ENCODE measurements around the gene KCNRG. TPM values are rescaled to one million over a fixed set of nuclear protein-coding genes. Genes with fewer than 3 reads are reported as not detected.

Gene KCNRG
- total RNA-seq, 1 donor from 2014 or later, result 0.83 TPM

GRCh38 chr13:50065712-50066111 lies 50.5 kb downstream of the KCNRG start:
- no peaks in the 10 kb centered on the region for H3K36me3 Mint-ChIP-seq (ENCODE audit: unreplicated experiment)

GRCh38 chr13:50068508-50068907 lies 53.3 kb downstream of the KCNRG start:
- no peak for TF ChIP-seq CTCF (IDR thresholded peaks at IDR 0.05; ENCODE audit: partially characterized antibody, unreplicated experiment)
- Mint-ChIP-seq H3K27me3 (ENCODE audit: unreplicated experiment) (peaks cover 2% of the 10 kb centered on the region), H3K4me3 (ENCODE audit: unreplicated experiment) (no peak overlapping the region), H3K4me1 (ENCODE audit: low read depth, unreplicated experiment) (peaks cover 14% of the 10 kb centered on the region), H3K27ac (ENCODE audit: unreplicated experiment) (peak overlapping the region; percentile 22), H3K36me3 (ENCODE audit: unreplicated experiment) (no peaks in the 10 kb centered on the region), H3K9me3 (ENCODE audit: unreplicated experiment) (peaks cover 6% of the 10 kb centered on the region)
- DNase-seq, result no peak

More at GRCh38 chr13:50065712-50066111, 50.5 kb downstream of the KCNRG start:
- Mint-ChIP-seq H3K9me3 (ENCODE audit: unreplicated experiment) (peaks cover 2% of the 10 kb centered on the region), H3K4me1 (ENCODE audit: low read depth, unreplicated experiment) (peaks cover 2% of the 10 kb centered on the region), H3K27me3 (ENCODE audit: unreplicated experiment) (no peaks in the 10 kb centered on the region), H3K27ac (ENCODE audit: unreplicated experiment) (no peak overlapping the region), H3K4me3 (ENCODE audit: unreplicated experiment) (no peak overlapping the region)
- DNase-seq, result no peak
- TF ChIP-seq CTCF (IDR thresholded peaks at IDR 0.05; ENCODE audit: partially characterized antibody, unreplicated experiment), result no peak

- H3K36me3 Mint-ChIP-seq (ENCODE audit: unreplicated experiment), result no peaks in the 10 kb centered on the region
- peaks cover 6% of the 10 kb centered on the region for H3K9me3 Mint-ChIP-seq (ENCODE audit: unreplicated experiment)
- peaks cover 2% of the 10 kb centered on the region for H3K27me3 Mint-ChIP-seq (ENCODE audit: unreplicated experiment)
- no peak for DNase-seq
- no peak overlapping the region for H3K4me3 Mint-ChIP-seq (ENCODE audit: unreplicated experiment)
- no peak overlapping the region for H3K27ac Mint-ChIP-seq (ENCODE audit: unreplicated experiment)
- H3K4me1 Mint-ChIP-seq (ENCODE audit: low read depth, unreplicated experiment), result peaks cover 17% of the 10 kb centered on the region
- no peak for TF ChIP-seq CTCF (IDR thresholded peaks at IDR 0.05; ENCODE audit: partially characterized antibody, unreplicated experiment)
These were observed 54.0 kb downstream of the KCNRG start for GRCh38 chr13:50069261-50069660.

- DNase-seq, result no peak
- Mint-ChIP-seq H3K4me1 (ENCODE audit: low read depth, unreplicated experiment) (peaks cover 17% of the 10 kb centered on the region), H3K27me3 (ENCODE audit: unreplicated experiment) (peaks cover 2% of the 10 kb centered on the region), H3K9me3 (ENCODE audit: unreplicated experiment) (peaks cover 6% of the 10 kb centered on the region), H3K36me3 (ENCODE audit: unreplicated experiment) (no peaks in the 10 kb centered on the region), H3K27ac (ENCODE audit: unreplicated experiment) (no peak overlapping the region), H3K4me3 (ENCODE audit: unreplicated experiment) (no peak overlapping the region)
- TF ChIP-seq CTCF (IDR thresholded peaks at IDR 0.05; ENCODE audit: partially characterized antibody, unreplicated experiment), result no peak
These were observed 54.9 kb downstream of the KCNRG start for GRCh38 chr13:50070186-50070585.

Small RNA genes within 50 kb of the gene (microRNA-seq; reads per million reads assigned to microRNA genes)
- 2,296 reads per million, percentile 93 among the genes with 10 or more reads in this experiment for gene MIR15A (ENCODE audit: unreplicated experiment)
- gene MIR16-1 (ENCODE audit: unreplicated experiment), result 1,175 reads per million, percentile 90 among the genes with 10 or more reads in this experiment
- gene MIR3613 (ENCODE audit: unreplicated experiment), result 46.4 reads per million, percentile 67 among the genes with 10 or more reads in this experiment

Other genes starting within 250 kb of the KCNRG start
- 46.6 TPM for gene KPNA3, start 222.8 kb upstream of the KCNRG start, total RNA-seq (ENCODE audit: unreplicated experiment)
- gene SPRYD7, start 79.1 kb upstream of the KCNRG start, total RNA-seq (ENCODE audit: unreplicated experiment), result 8.3 TPM
- 43.1 TPM for gene TRIM13, start 18.4 kb upstream of the KCNRG start, total RNA-seq (ENCODE audit: unreplicated experiment)